GM18507 (cell line): ENCODE results near the gene HOXB13.

Source experiments
- DNase-seq: peaks from one replicate; pipeline ENCODE4 v3.0.0; 2011; ENCODE audit warnings: low read depth; ENCODE audit not compliant: insufficient read length; ENCODE audit errors: extremely low spot score
- FAIRE-seq: peaks from 2 replicates; lab custom pipeline; 2011; peaks lifted over from hg19 to GRCh38; lab: Jason Lieb, UNC

HOXB13 gene

GRCh38 chr17:48749621-48750553 is 21.3 kb upstream of the HOXB13 start:
- FAIRE-seq (no peak), DNase-seq (no peak)

DNA sequence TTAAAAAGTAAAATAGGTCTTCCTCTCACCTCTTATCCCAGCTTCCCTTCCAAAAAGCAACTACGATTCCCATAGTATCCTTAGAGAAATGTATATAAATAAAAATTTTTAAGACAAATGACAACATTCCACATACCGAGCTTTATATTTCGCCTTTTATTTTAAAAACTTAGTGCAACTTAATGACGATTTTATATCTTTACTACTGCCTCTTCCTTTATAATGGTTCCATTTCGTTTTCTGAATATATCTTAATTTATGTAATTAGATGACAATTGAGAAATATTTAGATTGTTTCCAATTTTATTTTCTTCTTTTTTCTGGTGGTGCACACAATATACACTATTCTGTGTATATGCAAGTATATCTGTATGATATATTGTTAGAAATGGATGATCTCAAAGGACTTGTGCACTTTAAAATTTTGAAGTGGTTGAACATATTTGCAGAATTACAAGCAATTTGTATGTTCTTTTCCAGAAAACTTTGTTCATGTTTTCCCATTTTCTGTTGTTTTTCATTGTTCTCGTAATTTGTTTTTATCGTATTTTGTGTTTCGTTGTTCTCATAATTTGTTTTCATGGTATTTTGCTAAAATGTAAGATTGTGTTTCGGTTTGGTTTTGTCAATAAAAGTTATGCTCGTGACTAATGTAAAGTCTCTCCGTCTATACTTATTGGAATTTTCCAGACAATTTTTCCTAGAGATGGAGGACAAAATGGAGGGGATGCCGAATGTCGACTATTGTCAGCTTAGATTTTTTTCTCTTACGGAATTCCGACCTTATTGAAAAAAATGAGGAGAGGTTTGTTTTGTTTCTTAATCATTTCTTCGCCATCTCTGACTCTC is 20.4 kb upstream of the HOXB13 start:
- FAIRE-seq (no peak), DNase-seq (no peak)

GRCh38 chr17:48747445-48748363 is 19.2 kb upstream of the HOXB13 start:
- FAIRE-seq = no peak
- DNase-seq = no peak

DNA sequence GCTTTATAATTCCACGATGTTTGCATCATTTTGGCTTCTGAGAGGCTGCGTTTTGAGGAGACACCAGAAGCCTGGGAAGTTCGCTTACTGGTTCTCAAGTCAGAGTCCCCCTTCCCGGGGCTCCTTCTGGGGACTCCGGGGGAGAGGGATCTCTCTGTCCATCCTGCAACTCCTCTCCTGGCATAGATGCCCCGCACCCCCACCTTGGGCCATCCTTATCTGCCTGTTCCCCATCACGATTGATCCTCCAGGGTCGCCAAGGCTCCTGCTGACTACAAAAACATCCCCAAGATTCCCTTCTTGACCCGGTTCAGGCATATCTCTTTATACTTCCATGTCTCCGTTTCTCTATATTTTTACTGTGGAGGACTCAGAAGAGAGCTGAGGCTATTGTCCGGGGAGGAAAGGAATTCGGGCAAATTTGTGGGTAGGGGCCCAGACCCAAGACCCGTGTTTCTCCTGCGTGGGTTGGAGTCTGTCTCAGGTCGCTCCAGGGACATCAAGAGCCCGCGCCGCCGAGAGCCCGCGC is 18.4 kb upstream of the HOXB13 start:
- FAIRE-seq (no peak), DNase-seq (no peak)

- DNase-seq (no peak), FAIRE-seq (no peak)
These were observed 17.1 kb upstream of the HOXB13 start for GRCh38 chr17:48745381-48746275.

- FAIRE-seq (no peak), DNase-seq (no peak)
These were observed 12.0 kb upstream of the HOXB13 start for GRCh38 chr17:48740537-48740936.

DNA sequence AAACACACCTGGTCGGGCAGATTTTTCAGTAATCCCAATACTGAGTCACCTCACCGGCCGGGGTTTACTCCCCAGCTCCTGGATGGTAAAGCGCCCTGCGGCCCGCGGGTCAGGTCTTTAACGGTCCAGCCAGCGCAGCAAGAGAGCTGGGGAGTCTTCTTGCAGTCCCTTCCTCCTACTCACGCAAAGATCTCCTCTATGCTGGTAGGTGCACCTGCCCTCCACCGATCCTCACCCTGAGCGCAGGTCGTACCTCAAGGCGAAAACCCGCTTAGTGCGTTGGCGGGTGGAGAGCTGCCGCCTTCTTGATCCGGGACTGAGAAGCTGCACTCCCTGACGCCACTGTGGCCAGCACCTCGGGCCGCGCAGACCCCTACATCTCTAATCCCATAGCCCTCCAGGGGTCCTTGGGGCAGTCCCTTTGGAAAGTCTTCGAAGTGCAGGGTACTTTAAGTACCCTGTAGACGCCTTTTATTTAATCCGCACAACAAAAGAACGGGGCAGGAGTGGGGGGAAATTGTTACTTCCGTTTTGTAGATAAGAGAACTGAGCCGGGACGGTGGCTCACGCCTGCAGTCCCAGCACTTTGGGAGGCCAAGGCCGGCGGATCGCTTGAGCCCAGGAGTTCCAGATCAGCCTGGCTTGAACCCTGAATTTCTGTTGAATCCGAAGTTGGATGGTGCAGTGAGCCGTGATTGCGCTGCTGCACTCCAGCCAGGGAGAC is 10.4 kb upstream of the HOXB13 start:
- DNase-seq (no peak), FAIRE-seq (no peak)

- no peak for DNase-seq
- FAIRE-seq = no peak
These were observed 9.9 kb upstream of the HOXB13 start for GRCh38 chr17:48738424-48738802.

- DNase-seq (no peak), FAIRE-seq (no peak)
These were observed 8.9 kb upstream of the HOXB13 start for GRCh38 chr17:48737330-48738043.

DNA sequence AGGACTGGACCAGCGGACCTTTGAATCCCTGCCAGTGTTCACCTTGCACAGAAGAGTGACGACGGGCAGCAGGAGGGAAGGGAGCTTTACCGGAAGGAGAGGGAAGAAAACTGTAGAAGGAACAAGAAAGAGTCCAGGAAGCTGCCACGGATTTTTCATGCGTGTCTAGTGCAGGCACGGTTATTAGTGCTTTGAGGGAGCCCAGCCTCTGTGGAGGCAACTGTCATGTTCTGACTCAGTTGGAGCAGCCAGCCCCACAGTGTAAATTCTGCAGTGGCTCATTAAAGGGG is 6.5 kb upstream of the HOXB13 start:
- DNase-seq (no peak), FAIRE-seq (no peak)

DNA sequence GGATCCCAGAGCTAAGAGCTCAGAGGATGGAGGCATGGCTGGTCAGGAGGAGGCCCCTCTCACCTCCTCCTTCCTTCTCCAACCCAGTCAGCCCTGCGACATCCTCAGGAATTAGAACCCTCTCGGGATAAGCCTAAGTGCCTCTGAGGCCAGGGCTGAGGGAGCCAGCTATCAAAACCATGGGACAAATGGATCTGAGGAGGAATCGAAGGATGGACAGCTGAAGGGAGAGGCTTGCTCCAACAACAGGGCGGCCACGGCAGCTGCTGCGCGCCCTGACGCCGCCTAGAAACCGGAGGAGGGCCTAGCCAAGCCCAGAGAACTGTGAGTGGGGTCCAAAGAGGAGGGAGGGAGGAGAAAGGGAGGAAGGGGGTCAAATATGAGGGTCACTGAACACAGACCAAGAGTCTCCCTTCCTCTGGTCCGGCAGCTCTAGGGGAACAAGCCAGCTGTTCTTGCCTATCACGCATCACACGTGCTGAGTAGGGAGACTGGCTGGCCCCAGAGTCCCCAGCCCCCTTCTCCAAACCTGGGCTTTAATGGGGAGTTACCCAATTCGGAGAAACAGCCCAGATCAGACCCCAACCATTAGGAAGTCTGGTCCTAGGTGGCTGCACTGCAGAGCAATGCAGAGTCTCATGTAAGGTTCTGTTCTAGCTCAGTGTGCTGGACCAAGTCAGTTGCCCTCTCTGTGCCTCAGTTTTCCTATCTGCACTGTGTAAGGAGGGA is 5.9 kb upstream of the HOXB13 start:
- DNase-seq (no peak), FAIRE-seq (no peak)

GRCh38 chr17:48733632-48734328 is 5.2 kb upstream of the HOXB13 start:
- FAIRE-seq (no peak), DNase-seq (no peak)

- DNase-seq = no peak
- no peak for FAIRE-seq
These were observed 4.4 kb upstream of the HOXB13 start for GRCh38 chr17:48732688-48733629.

GRCh38 chr17:48731355-48731754 is 2.8 kb upstream of the HOXB13 start:
- FAIRE-seq = no peak
- no peak for DNase-seq

DNA sequence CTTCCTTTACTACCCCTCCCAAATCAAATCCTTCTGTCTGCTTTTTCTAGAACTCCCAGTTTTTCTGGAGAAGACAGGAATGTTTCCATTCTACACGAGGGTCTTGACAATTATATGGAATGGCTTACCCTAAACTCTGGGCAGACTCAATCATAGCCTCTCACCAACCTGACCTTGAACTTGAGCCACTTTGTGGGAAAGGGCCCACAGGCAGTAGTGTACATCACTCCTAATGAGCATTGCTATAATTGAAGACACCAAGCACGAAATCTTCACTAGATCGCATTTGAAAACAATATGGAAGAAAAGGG is 1.6 kb upstream of the HOXB13 start:
- DNase-seq (no peak), FAIRE-seq (no peak)
